H7 (cell line): ENCODE data around the gene DPYD. TPM values are rescaled to one million over a fixed set of nuclear protein-coding genes. Genes with fewer than 3 reads are reported as not detected.

Experiments
- DNase-seq: peaks from one replicate; pipeline ENCODE4 v3.0.0; 2012
- H3K27me3 ChIP-seq: 2 replicates; pipeline ENCODE4 v1.6.0; 2011; ENCODE audit warnings: mild to moderate bottlenecking, low read length; ENCODE audit not compliant: control insufficient read depth, insufficient read depth
- H3K36me3 ChIP-seq: replicated peaks from 2 replicates; pipeline ENCODE4 v1.5.1; 2011; ENCODE audit warnings: low read length; ENCODE audit not compliant: control insufficient read depth, insufficient read depth
- H3K4me3 ChIP-seq: 2 replicates; pipeline ENCODE4 v1.5.1; 2011; ENCODE audit warnings: low read depth, mild to moderate bottlenecking, control low read depth, low read length, moderate library complexity; ENCODE audit not compliant: insufficient read depth
- total RNA-seq: library from RNA; depleted of rRNA; stranded (reverse); fragments of >200 nt; shearing (Covaris generic); gene quantifications from 2 replicates; pipeline ENCODE4 v1.2.3, GENCODE V29; 2014

DPYD gene
- total RNA-seq, 1 experiment from 2014 or later = 0.59 TPM

DNA sequence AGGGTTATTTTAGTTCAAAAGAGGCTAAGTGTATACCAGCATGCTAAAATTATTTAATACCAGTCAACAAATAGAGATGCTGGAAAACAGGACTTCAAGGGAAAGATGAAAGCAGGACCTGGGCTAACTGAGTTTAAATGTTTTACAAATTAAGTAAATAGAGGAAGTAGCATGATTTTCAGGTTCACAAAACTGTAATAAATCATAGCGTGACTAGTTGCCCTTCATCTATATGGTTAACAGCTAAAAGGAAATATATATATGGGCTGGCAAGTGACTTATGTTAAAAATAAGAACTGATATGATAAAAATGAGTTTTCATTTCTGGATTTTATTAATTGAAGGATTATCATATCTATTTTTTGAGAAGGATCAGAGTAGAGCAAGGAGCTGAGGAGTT lies 25.6 kb downstream of the DPYD start:
- Histone ChIP-seq H3K36me3 (no peaks in the 10 kb centered on the region), H3K27me3 (no peaks in the 10 kb centered on the region), H3K4me3 (no peak overlapping the region)
- DNase-seq = no peak

DNA sequence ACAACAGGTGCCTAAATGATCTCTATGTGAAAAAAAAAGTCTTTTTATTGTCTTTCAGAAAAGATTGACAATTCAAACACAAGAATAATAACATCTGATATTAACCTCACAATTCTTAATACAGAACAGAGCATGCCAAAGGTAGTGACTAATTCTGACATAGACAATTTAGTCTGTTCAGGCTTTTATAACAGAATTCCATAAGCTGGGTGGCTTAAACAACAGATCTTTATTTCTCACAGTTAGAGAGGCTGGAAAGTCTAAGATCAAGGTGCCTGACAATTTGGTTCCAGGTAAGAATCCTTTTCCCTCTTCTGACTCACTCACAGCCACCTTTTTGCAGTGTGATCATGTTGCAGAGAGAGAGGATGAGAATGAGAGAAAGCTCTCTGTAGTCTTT lies 27.0 kb downstream of the DPYD start:
- no peaks in the 10 kb centered on the region for H3K27me3 ChIP-seq
- no peak for DNase-seq

DNA sequence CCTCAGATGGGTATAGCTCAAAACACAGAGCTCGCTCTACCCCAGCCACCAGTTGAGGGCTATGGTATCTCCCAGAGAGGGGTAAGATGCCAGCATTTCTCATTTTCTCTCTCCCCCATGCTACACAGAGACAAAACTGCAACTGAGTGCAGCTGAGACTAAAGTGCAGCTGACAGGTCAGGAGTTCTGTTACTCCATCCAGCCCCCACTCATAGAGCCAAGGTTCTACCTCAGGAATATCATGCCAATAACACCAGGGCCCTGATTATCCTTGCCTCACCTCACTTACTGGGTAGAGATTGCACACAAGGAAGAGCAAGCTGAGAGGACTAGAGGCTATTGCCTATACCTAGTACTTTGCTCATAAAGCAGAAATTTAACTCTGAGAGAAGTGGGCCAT lies 34.6 kb downstream of the DPYD start:
- H3K27me3 ChIP-seq = no peaks in the 10 kb centered on the region
- H3K4me3 ChIP-seq = no peak overlapping the region
- no peaks in the 10 kb centered on the region for H3K36me3 ChIP-seq
- DNase-seq = no peak

More for the DNA sequence above, 27.0 kb downstream of the DPYD start:
- Histone ChIP-seq H3K4me3 (no peak overlapping the region), H3K36me3 (no peaks in the 10 kb centered on the region)

DNA sequence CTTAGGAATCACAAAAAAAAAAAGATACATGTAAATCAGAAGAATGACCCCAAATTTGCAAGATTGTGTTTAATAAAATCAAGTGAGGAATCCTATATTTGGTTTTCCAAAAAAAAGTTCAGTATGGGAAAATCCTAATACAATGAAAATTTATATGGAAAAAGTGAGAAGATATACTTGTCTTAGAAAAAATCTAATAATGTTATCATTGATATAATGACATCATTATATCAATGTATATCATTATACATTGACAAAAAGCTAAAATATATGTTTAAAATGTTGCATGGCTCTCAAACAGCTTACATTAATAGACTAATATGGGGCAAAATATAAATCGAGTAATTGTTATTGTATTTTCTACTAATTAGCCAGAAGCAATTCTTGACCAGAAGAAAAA lies 37.0 kb downstream of the DPYD start:
- H3K4me3 ChIP-seq = no peak overlapping the region
- no peaks in the 10 kb centered on the region for H3K27me3 ChIP-seq
- H3K36me3 ChIP-seq = no peaks in the 10 kb centered on the region
- DNase-seq = no peak

DNA sequence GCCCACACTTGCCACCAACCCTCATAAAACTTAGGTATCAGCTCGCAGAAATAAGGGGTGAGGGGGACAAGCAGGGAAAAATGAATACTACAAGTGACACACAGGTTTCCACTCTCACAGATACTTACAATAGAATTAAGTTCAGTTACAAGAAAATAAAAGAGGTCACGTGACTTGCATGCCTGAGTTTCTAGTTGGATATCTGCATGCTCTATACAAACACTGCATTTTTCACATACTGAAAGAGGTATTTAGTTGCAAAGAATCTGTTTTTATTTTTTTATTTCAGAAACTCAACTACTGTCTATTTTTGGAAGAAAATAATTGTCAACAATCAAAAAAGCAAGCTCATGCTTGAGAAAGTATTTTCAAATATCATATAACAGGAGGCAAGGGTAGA lies 43.5 kb downstream of the DPYD start:
- DNase-seq = no peak
- Histone ChIP-seq H3K27me3 (no peaks in the 10 kb centered on the region), H3K36me3 (no peaks in the 10 kb centered on the region), H3K4me3 (no peak overlapping the region)

DNA sequence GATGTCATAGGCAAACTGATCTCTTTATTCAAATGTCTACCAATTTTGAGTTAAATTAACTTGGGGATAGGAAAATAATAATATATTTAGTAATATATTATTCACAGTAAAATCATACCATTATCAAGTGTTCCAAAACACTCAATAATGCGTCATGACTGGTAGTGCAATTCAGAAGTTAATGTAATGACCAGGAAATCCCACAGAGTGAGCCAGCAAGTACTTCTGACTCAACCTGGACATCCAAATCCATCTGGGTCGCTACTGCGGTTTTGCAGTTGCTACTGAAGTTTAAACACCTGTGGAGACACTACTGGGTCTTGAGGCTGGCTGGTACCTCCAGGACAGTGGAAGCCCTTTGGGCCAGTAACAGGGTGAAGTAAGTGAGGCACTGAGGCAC lies 44.8 kb downstream of the DPYD start:
- no peaks in the 10 kb centered on the region for H3K36me3 ChIP-seq
- no peak for DNase-seq
- H3K27me3 ChIP-seq = no peaks in the 10 kb centered on the region
- H3K4me3 ChIP-seq = no peak overlapping the region

DNA sequence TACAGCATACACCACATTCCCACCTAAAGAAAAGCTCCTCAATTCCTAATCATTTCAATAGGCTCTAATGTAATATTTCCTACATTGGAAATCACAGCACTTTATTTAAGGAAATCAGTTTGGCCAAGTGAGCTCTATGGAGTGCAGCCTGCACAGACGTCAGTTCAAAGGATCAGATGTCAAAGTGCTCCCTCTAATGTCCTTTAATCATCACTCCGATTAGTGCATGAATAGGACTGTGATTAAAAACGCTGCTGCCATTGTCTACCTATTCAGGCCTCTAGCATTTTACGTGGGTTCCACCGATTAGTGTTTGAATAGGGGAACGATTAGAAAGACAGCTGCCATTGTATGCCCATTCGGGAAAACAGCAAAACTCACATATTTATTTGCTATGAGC lies 50.2 kb downstream of the DPYD start:
- no peak for DNase-seq

DNA sequence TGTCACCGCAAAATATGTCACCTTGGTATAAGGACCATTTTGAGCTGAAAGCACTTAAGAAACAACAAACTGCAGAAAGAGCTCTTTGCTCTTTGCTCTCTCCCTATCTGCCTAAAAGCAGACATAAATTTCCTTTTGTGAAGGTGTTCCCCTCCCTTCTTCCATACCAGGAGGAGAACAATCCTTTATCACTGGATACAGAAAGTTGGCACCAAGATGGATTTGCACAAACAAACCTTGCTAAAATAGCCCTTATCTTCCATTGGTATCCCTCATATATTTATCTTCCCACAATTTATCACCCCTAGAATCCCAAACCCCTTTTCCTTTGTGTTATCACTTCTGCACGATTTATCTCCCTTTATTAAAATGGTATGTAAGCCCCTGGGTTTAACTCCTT lies 51.4 kb downstream of the DPYD start:
- no peaks in the 10 kb centered on the region for H3K36me3 ChIP-seq
- no peak overlapping the region for H3K4me3 ChIP-seq
- H3K27me3 ChIP-seq = no peaks in the 10 kb centered on the region
- DNase-seq = no peak

More for the DNA sequence above, 50.2 kb downstream of the DPYD start:
- Histone ChIP-seq H3K27me3 (no peaks in the 10 kb centered on the region), H3K36me3 (no peaks in the 10 kb centered on the region), H3K4me3 (no peak overlapping the region)

DNA sequence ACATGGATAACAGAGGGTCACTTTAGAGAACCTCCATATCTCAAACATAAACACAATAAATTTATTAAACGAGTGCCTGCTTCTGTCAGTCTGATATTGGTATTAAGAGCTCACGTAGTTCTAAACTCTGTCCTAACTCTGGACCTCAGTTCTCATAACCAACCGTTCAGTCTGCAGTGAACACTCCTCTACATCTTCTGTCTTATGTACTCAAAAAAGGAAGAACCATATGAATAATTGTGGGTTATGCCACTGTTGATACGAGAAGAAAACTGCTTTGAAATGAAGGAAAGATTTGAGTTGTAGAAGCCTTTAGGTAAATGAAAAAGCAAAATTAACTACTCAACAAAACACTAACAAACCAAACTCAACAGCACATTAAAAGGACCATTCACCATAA lies 53.7 kb downstream of the DPYD start:
- no peaks in the 10 kb centered on the region for H3K27me3 ChIP-seq
- H3K36me3 ChIP-seq = no peaks in the 10 kb centered on the region
- H3K4me3 ChIP-seq = no peak overlapping the region
- DNase-seq = no peak

DNA sequence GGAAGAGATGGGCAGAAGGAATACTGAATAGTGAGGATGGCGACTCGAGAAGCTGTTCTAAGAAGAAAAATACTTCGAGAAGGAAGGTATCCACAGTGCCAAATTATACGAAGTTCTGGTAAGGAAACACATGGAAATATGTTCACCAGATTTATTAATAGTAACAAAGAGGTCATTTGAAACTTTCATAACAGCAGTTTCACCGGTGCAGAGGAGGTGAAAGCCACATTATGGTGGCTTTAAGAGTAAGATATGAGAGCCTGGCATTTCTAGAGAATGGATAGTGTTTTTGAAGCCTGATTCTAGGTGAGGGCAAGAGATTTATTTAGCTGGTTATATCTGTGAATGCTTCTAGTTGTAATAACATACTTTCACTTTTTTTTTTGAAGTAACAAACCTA lies 56.2 kb downstream of the DPYD start:
- Histone ChIP-seq H3K36me3 (no peaks in the 10 kb centered on the region), H3K27me3 (no peaks in the 10 kb centered on the region), H3K4me3 (no peak overlapping the region)
- no peak for DNase-seq

DNA sequence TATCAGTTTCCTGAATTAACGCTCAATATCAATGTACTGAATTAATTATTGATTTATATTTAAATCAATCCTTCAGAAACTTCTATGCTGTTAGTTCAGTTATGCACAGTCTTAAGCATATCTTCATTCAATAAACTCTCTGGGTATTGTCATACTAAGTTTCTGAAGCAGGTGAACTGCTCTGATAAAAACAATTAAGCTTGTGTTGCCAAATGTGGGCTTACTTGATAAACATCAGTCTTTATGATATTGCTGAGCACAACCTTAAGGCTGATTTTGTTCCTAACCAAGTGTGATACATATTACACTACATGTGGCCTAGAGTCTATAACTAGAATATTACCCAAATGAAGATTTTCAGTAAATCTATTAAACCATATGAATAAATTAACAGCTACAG lies 67.6 kb downstream of the DPYD start:
- Histone ChIP-seq H3K27me3 (no peaks in the 10 kb centered on the region), H3K4me3 (no peak overlapping the region), H3K36me3 (no peaks in the 10 kb centered on the region)
- no peak for DNase-seq

DNA sequence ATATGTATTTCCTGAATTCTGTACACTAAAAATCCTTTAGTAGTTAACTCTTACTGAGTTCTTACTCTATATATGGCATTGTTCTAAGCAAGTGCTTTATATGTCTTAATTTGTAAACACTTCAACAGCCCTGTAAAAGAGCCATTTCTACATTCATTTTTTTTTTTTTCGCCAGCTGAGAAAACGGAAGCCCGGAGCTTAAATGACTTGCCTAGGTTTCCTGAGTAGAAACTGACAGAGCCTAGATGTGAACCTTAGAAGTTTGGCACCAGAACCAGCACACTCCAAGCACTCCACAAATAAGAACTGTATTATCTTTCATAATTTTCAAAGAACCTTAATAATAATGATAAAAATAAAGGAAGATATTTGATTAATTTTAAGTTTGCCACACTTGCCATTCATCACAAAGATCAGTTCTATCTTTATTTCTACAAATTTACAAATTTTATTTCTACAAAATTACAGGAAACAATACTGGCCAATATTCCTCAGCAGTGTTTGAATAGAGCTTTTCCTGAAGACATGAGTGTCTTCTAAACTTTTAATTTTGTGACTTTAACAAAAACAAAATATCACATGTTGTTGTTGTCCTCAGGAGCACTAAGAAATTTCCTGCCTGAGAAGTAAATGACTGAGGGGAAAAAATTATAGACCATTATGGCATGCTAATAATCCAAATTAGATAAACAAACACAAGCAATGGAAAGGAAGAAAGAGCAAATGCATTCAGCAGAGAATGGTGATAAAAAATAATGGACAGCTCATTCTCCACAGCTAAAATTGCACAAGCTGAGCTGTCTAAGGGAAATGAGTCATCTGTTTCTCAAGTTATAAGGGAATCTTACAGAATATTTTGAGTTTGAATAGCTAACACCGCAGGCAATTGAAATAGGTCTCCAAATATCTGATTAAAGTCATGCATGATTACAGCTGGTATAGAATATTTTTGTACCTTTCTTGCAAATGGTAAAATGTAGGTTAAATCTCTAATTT lies 71.2 kb downstream of the DPYD start:
- no peak for DNase-seq
- Histone ChIP-seq H3K27me3 (no peaks in the 10 kb centered on the region), H3K4me3 (no peak overlapping the region), H3K36me3 (no peaks in the 10 kb centered on the region)

DNA sequence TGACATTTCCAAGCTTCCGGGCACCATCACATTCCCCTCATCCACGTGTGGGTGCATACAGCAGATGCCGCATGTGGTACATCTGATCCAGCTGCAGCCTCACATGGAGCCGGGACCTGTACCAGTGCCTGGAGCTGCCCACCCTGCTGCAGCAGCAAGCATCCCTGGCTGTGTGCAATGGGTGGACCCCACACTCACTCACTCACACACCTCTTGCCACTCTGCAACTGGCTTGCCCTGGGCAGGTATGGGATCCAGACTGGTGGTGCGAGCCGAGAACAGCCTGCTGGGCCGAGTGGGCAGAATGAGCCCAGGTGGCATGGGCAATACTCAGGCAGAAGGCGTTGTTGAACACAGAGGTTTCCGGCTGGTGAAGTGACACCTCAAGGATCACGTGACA lies 75.0 kb downstream of the DPYD start:
- no peaks in the 10 kb centered on the region for H3K27me3 ChIP-seq
- no peak overlapping the region for H3K4me3 ChIP-seq
- DNase-seq = no peak
- H3K36me3 ChIP-seq = no peaks in the 10 kb centered on the region

DNA sequence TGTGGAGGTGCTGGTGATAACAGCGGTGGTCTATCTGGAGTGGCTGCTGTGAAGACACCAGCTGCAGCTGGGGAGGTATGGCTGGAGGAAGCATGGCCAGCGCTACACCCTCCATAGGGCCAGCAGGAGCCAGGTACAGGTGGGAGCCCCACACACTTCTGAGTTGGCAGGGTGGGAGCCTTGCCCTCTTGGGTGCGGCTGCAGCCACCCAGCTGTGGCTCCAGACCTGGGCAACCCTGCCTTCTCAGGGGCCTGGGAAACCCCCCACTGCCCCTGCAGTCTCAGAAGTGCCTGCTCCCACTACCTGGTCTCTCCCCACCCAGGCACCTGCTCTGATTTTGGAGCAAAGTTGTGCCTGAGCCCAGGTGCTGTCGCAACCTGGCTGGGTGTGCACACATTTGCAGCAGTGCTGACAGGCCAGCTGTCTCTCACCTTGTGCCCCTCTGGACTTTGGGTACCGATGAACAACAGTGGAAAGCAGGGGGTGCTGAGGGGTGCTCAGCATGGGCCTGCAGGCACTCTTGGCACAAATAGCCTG lies 76.2 kb downstream of the DPYD start:
- H3K4me3 ChIP-seq = no peak overlapping the region
- H3K36me3 ChIP-seq = no peaks in the 10 kb centered on the region
- H3K27me3 ChIP-seq = no peaks in the 10 kb centered on the region
- DNase-seq = no peak

DNA sequence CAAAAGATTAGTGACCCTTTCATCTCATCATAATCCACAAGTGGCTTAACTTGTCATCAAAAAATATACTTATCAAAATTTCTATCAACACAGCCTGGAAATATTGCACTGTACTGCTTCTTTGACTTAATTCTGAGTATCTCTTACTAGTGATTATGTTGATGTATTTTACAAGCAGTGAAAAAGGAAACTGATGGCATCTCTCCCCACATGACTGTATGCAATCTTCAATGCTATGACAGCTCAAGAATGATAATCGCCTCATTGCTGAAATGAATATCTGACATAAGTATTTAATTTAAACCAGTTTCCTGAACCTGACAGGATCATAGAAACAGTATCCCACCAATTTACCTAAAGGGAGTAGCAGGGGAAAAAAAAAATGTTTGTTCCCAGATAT lies 79.5 kb downstream of the DPYD start:
- H3K36me3 ChIP-seq = no peaks in the 10 kb centered on the region
- no peaks in the 10 kb centered on the region for H3K27me3 ChIP-seq
- H3K4me3 ChIP-seq = no peak overlapping the region
- no peak for DNase-seq
